ENCODE data around the gene APBA1. TPM values are rescaled to one million over a fixed set of nuclear protein-coding genes. Genes with fewer than 3 reads are reported as not detected.

Gene APBA1
- total and polyA plus RNA-seq, 2 of the 8 experiments (the other 6 are each of a cell fraction or from before 2014, with no cell fraction given), result 0.36 to 0.60 TPM

- Histone ChIP-seq H4K5ac (ENCODE audit: insufficient read length, low read depth, low read length) (no peak overlapping the region), H3K4me1 (replicated peaks in 1 of 4; ENCODE audit: control insufficient read depth in 3 of 4, insufficient read depth in 4 of 4, low read length in 3 of 4) (peaks cover 0 to 6% (median 2%) of the 10 kb centered on the region in 4 experiments; a peak in 3 of 7 replicates), H3K4ac (replicated peaks; ENCODE audit: insufficient read length, low read depth, low read length) (no peak overlapping the region), H2AK5ac (ENCODE audit: low read depth, low read length) (no peak overlapping the region), H3K18ac (ENCODE audit: extremely low read depth, low read length) (no peak overlapping the region), H3K23me2 (ENCODE audit: low read depth, low read length) (no peaks in the 10 kb centered on the region), H3K14ac (ENCODE audit: insufficient read length) (no peak overlapping the region), H3K9me3 (ENCODE audit: insufficient read depth in 2 of 2, low read depth in 1 of 2, low read length in 1 of 2) (no peaks in the 10 kb centered on the region), H2BK15ac (ENCODE audit: low read length) (no peak overlapping the region), H3K27ac (ENCODE audit: low read depth, low read length) (no peak overlapping the region), H2BK12ac (ENCODE audit: low read depth, low read length) (no peak overlapping the region), H4K91ac (replicated peaks; ENCODE audit: insufficient read length, low read length) (no peak overlapping the region), H4K20me1 (replicated peaks in 1 of 2; ENCODE audit: control insufficient read depth in 1 of 2, insufficient read depth in 2 of 2, low read length in 2 of 2) (no peaks in the 10 kb centered on the region), H3K36me3 (ENCODE audit: control insufficient read depth in 2 of 4, insufficient read depth in 4 of 4, low read length in 3 of 4) (no peaks in the 10 kb centered on the region), H4K8ac (ENCODE audit: extremely low read depth, insufficient read depth, low read length) (no peak overlapping the region), H3K4me3 (ENCODE audit: extremely low read depth in 1 of 4, insufficient read depth in 2 of 4, low read depth in 3 of 4, low read length in 4 of 4) (no peak overlapping the region), H2BK20ac (ENCODE audit: low read length) (no peak overlapping the region), H3K79me2 (ENCODE audit: control insufficient read depth in 1 of 2, insufficient read depth in 2 of 2, low read length in 2 of 2) (no peaks in the 10 kb centered on the region), H2BK5ac (ENCODE audit: low read depth, low read length) (no peak overlapping the region), H3K27me3 (replicated peaks in 1 of 4; ENCODE audit: control insufficient read depth in 3 of 4, extremely low read depth in 1 of 4, insufficient read depth in 3 of 4, low read length in 3 of 4) (no peaks in the 10 kb centered on the region; a peak in 1 of 7 replicates), H3K9ac (replicated peaks in 1 of 4; ENCODE audit: extremely low read depth in 1 of 4, low read depth in 3 of 4, low read length in 3 of 4) (no peak overlapping the region), H3K79me1 (ENCODE audit: low read depth, low read length) (no peaks in the 10 kb centered on the region), H3K56ac (replicated peaks; ENCODE audit: insufficient read length, low read depth, low read length) (no peak overlapping the region), H3K4me2 (ENCODE audit: insufficient read depth in 1 of 2, low read depth in 2 of 2, low read length in 2 of 2) (no peak overlapping the region), H3K23ac (ENCODE audit: insufficient read length) (no peak overlapping the region), H2AFZ (ENCODE audit: low read length) (no peak overlapping the region), H2BK120ac (replicated peaks; ENCODE audit: low read depth, low read length) (no peak overlapping the region)
- ChIA-PET CTCF (ENCODE audit: partially characterized antibody) (interaction anchor here (2.0 to 2.7 kb wide), 2 partner anchors 12 to 14 kb away, joined by 9 read pairs; partner anchors contain the start of gene APBA1), POLR2A (ENCODE audit: partially characterized antibody) (no interaction called here)
- FAIRE-seq (no peak), DNase-seq (ENCODE audit: low read depth in 1 of 2, low spot score in 2 of 2) (no peak)
- 73% methylated on average over 2 of the region's 2 CpGs; no CpG with 5 or more reads in 1 of the 2 experiments for WGBS, 2 experiments (ENCODE audit: extremely low coverage in 1 of 2, insufficient coverage in 1 of 2, insufficient read length in 1 of 2, insufficient replicate concordance in 2 of 2, low coverage in 1 of 2, low lambda C conversion rate in 2 of 2, missing lambda C conversion rate in 1 of 2)
- TF ChIP-seq CHD2 (IDR thresholded peaks at IDR 0.05; ENCODE audit: low read length) (no peak), CBX5 (IDR thresholded peaks at IDR 0.05; ENCODE audit: low read depth, low read length) (no peak), NRF1 (IDR thresholded peaks at IDR 0.05; ENCODE audit: low read depth, low read length) (no peak), ZNF274 (IDR thresholded peaks at IDR 0.05; ENCODE audit: borderline replicate concordance, extremely low read depth, low read length) (no peak), HDAC2 (IDR thresholded peaks at IDR 0.05; ENCODE audit: borderline replicate concordance in 1 of 2, low read depth in 2 of 2, low read length in 2 of 2) (no peak), POLR2AphosphoS5 (IDR thresholded peaks at IDR 0.05; ENCODE audit: low read depth, low read length) (no peak), POLR2A (IDR thresholded peaks at IDR 0.05; ENCODE audit: control extremely low read depth in 1 of 2, low read depth in 2 of 2, low read length in 2 of 2) (no peak)
Measured at GRCh38 chr9:69660304-69660703, 11.9 kb downstream of the APBA1 start.

Measured in H1 (cell line).